ENCODE results near the gene CRYAB. TPM values are rescaled to one million over a fixed set of nuclear protein-coding genes. Genes with fewer than 3 reads are reported as not detected.
"Not testable (repeated sequence)": the region's sequence is repeated elsewhere in the genome, so short reads cannot be mapped to it uniquely, and the experiment has no call there.

CRYAB gene
- total and polyA plus RNA-seq, 5 experiments from 2014 or later: not detected

DNA sequence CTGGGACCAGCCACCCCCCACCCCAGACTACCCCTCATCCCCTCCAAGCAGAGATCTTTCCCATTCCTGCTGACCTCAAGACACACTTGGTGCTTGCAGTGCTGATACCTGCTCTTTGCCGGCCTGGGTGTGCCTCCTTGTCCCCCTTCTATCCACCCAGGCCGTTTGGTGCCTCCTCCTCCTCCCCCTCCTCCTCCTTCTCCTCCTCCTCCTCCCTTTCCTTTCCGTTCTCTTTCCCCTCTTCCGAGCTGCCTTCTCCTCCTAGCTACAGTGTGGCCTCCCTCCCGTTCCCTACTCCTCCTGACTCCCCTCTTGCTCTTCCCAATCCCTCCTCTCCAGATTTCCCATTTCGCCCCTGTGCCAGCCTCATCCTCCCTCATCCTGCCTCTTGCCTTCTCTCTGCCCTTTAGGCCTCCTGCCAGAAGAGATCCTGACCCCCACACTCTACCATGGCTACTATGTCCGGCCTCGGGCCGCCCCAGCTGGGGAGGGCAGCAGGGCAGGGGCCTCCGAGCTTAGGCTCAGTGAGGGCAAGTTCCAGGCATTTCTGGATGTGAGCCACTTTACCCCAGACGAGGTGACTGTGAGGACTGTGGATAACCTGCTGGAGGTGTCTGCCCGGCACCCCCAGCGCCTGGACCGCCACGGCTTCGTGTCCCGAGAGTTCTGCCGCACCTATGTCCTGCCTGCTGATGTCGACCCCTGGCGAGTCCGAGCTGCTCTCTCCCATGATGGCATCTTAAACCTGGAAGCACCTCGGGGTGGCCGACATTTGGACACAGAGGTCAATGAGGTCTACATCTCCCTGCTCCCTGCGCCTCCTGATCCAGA, 1.7 kb upstream of the CRYAB start:
- H3K36me3 Mint-ChIP-seq: peaks cover 0 to 4% (median 0%) of the 10 kb centered on the region in 3 donors
- DNase-seq (no peak), ATAC-seq (no peak)
- H3K27me3 Mint-ChIP-seq: peaks cover 28 to 76% (median 42%) of the 10 kb centered on the region in 5 donors
- POLR2A ChIA-PET: interaction anchor here (0.9 kb wide), 1 partner anchor 15 kb away, joined by 3 read pairs; no protein-coding TSS in a partner anchor
- no peaks in the 10 kb centered on the region for H3K9me3 Mint-ChIP-seq
- H3K27ac Mint-ChIP-seq: no peak overlapping the region
- peaks cover 0 to 3% (median under 1%) of the 10 kb centered on the region in 4 donors for H3K4me1 Mint-ChIP-seq
- peak overlapping the region in 1 of 10 donors; percentile 3 for H3K4me3 Mint-ChIP-seq

DNA sequence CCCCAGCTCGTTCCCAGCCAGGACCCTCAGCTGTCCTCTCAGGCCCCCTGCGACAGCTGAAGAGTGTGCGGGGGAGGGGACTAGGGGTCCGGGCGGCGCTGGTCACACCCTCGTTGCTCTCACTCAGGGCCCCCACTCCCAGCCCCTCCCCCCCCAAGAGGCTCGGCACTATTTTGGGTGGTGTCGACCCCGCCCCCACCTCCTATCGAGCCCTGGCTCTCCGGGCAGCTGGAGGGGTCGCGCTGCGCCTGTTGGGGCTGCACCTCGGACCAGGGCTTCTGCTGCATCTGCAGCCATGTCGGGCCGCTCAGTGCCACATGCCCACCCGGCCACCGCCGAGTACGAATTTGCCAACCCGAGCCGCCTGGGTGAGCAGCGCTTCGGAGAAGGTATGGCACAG, 965 bp upstream of the CRYAB start, which contains the start of gene HSPB2:
HSPB2 (plus strand) TSS at position 200 of the 400 bp plus-strand sequence; CDS start at position 296, 96 bp downstream.
- no peak within 1 kb of the TSS for H3K27ac Mint-ChIP-seq
- POLR2A ChIA-PET: interaction anchor here (0.9 kb wide), 1 partner anchor 14 kb away, joined by 3 read pairs; no protein-coding TSS in a partner anchor
- peak within 1 kb of the TSS in 1 of 10 donors; percentile 3 for H3K4me3 Mint-ChIP-seq
- H3K36me3 Mint-ChIP-seq: peaks cover 0 to 4% (median 0%) of the 10 kb centered on the region in 3 donors
- no peaks in the 10 kb centered on the region for H3K9me3 Mint-ChIP-seq
- peaks cover 0 to 3% (median under 1%) of the 10 kb centered on the region in 4 donors for H3K4me1 Mint-ChIP-seq
- H3K27me3 Mint-ChIP-seq: peaks cover 28 to 69% (median 40%) of the 10 kb centered on the region in 5 donors
- ATAC-seq: no peak
- no peak for DNase-seq

DNA sequence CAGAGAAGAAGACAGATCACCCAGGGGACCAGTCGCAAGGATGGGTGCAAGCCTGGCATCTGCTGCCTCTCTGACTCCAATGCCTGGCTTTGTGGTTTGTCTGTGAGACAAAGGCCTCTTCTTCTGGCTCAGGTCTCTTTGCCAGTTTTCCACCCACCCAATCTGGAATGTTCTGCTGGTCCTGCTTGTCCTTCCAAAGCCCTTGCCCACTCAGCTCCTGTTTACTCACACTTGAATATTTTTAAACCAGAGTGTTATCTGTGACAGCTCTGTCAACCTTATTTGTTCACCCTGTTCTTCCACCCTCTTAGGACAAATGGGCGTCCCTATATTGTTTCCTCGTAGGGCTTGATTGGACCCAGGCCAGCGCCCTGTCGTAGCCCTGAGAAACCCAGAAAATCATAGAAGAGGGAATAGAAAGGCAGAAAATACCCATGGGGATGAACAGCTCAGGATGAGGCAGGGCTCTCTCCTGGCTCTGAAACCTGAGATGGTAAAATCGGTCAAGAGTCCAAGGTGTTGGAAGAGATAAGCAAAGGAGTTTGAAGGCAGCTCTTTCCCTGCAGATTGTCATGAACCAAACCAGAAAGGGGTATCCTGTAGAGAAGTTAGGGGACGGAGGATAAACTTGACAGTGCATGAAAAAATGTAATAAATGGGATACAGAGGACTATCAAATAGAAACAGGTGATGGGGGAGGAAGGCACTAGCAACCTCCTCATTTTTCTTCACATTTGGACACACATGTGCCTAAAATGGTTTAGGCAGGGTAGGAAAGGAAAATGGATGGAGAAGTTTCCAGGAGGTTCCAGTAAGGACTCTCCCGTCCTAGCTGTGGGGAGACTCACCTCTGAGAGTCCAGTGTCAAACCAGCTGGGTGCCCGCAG, 651 bp downstream of the CRYAB start:
- no peak overlapping the region for H3K4me3 Mint-ChIP-seq
- H3K27ac Mint-ChIP-seq: no peak overlapping the region
- ATAC-seq (no peak), DNase-seq (no peak)
- peaks cover 16 to 53% (median 33%) of the 10 kb centered on the region in 5 donors for H3K27me3 Mint-ChIP-seq
- peaks cover 0 to 4% (median 0%) of the 10 kb centered on the region in 3 donors for H3K36me3 Mint-ChIP-seq
- POLR2A ChIA-PET: no interaction called here
- H3K9me3 Mint-ChIP-seq: no peaks in the 10 kb centered on the region
- peaks cover 0 to 3% (median under 1%) of the 10 kb centered on the region in 4 donors for H3K4me1 Mint-ChIP-seq

DNA sequence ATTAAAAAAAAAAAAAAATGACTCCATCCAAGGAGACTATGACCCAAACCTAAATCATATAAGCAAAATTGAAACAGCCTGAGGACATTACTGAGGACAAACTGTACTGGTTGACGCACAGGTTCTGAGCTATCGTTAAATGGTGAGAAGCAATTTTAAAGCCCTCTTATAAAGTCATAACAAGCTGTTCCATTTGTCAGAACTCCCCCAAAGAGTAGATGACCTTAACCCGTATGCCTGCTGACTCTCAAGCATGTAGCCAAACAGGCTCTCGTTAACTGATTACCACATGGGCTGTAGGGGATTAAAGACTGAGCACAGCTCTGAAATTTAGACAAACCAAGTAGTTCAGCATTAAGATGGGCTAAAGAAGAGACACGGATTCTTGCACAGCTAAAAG, 2.2 kb downstream of the CRYAB start:
- peaks cover 0 to 6% (median 0%) of the 10 kb centered on the region in 9 donors for H3K9me3 Mint-ChIP-seq
- peaks cover 14 to 39% (median 30%) of the 10 kb centered on the region in 5 donors for H3K27me3 Mint-ChIP-seq
- peaks cover 7 to 14% (median 9%) of the 10 kb centered on the region in 3 donors for H3K36me3 Mint-ChIP-seq
- peaks cover 0 to 3% (median under 1%) of the 10 kb centered on the region in 4 donors for H3K4me1 Mint-ChIP-seq
- no peak overlapping the region for H3K27ac Mint-ChIP-seq
- no peak for DNase-seq
- H3K4me3 Mint-ChIP-seq: no peak overlapping the region
- POLR2A ChIA-PET: no interaction called here
- no peak for ATAC-seq

DNA sequence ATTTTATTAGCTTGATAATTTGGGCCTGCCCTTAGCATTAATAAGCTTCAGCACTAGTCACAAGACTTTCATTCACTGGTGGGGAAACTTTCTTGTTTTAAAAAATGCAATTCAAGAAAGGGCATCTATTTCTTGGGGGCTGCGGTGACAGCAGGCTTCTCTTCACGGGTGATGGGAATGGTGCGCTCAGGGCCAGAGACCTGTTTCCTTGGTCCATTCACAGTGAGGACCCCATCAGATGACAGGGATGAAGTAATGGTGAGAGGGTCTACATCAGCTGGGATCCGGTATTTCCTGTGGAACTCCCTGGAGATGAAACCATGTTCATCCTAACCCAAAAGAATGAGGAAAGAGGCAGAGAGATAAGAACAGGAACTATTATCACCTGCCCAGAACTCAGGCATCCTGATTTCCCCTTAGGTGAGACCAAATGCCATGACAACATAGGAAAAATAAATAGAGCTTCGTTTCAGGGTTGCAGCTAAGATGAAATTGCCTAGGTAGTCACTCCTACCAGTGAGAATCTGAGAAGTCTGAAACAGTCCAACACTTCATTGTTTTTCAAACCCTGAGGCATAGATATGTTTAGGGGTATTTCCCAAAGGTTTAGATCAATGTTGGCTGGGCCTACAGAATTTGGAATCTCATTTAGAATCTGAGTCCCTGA, 2.8 kb downstream of the CRYAB start:
- POLR2A ChIA-PET: no interaction called here
- DNase-seq: no peak
- Mint-ChIP-seq H3K27me3 (peaks cover 10 to 33% (median 27%) of the 10 kb centered on the region in 5 donors), H3K4me1 (peaks cover 0 to 3% (median under 1%) of the 10 kb centered on the region in 4 donors), H3K27ac (no peak overlapping the region), H3K9me3 (peaks cover 0 to 6% (median 0%) of the 10 kb centered on the region in 9 donors), H3K4me3 (no peak overlapping the region), H3K36me3 (peaks cover 7 to 15% (median 9%) of the 10 kb centered on the region in 3 donors)
- no peak for ATAC-seq

DNA sequence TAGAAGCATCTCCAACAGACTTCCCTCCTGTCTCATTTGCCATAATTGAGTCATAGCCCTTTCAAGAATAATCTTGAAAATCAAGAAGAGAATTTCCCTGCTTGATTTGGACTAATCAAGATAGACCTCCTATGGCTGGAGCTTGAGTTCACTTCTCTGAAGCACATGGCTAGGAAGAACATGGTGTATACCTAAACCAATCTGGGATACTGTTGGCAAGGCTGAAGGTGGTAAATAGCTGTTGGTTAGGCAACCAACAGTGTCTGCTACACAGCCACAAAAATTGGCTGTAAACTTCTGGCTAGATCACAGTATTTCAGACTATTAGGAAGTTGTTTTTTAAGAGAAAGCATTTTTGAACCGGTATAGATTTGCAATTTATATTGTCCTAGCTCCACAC, 4.9 kb downstream of the CRYAB start:
- ATAC-seq (no peak), DNase-seq (no peak)
- no peak overlapping the region for H3K27ac Mint-ChIP-seq
- peaks cover 0 to 6% (median 0%) of the 10 kb centered on the region in 9 donors for H3K9me3 Mint-ChIP-seq
- H3K4me1 Mint-ChIP-seq: no peaks in the 10 kb centered on the region
- H3K36me3 Mint-ChIP-seq: peaks cover 12 to 17% (median 14%) of the 10 kb centered on the region in 3 donors
- peaks cover 12 to 35% (median 22%) of the 10 kb centered on the region in 5 donors for H3K27me3 Mint-ChIP-seq
- POLR2A ChIA-PET: no interaction called here
- no peak overlapping the region for H3K4me3 Mint-ChIP-seq

DNA sequence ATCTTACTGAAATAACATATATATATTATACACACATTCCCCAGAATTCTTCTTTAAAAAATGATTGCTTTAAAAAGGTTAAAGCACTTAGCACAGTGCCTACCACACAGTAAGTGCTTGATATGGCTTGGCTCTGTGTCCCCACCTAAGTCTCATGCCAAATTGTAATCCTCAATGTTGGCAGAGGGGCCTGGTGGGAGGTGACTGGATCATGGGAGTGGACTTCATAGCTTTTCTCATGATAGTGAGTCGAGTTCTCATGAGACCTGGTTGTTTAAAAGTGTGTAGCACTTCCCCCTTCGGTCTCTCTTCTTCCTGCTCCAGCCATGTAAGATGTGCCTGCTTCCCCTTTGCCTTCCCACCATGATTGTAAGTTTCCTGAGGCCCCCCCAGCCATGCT, 6.2 kb downstream of the CRYAB start:
- ATAC-seq (no peak), DNase-seq (no peak)
- Mint-ChIP-seq H3K36me3 (peaks cover 8 to 17% (median 14%) of the 10 kb centered on the region in 3 donors), H3K4me3 (no peak overlapping the region), H3K9me3 (peaks cover 0 to 6% (median 0%) of the 10 kb centered on the region in 9 donors), H3K27ac (no peak overlapping the region), H3K4me1 (no peaks in the 10 kb centered on the region), H3K27me3 (peaks cover under 1 to 28% (median 12%) of the 10 kb centered on the region in 5 donors)
- POLR2A ChIA-PET: no interaction called here

DNA sequence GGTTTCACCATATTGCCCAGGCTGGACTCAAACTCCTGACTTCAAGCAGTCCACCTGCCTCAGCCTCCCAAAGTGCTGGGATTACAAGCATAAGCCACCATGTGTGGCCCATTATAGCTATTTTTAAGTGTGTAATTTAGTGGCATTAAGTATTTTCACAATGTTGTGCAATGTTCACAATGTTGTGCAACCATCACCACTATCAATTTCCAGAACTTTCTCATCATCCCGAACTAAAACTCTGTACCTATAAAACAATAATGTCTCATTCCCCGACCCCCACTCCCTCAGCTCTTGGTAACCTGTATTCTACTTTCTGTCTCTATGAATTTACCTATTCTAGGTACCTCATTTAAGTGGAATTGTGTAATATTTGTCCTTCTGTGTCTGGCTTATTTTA, 24.7 kb downstream of the CRYAB start:
- Mint-ChIP-seq H3K4me1 (no peaks in the 10 kb centered on the region), H3K4me3 (no peak overlapping the region), H3K36me3 (peaks cover 0 to 23% (median 12%) of the 10 kb centered on the region in 3 donors), H3K9me3 (no peaks in the 10 kb centered on the region), H3K27me3 (no peaks in the 10 kb centered on the region), H3K27ac (peak overlapping the region in 1 of 10 donors; percentile 12)
- ATAC-seq (no peak), DNase-seq (no peak)
- POLR2A ChIA-PET: interaction anchor here (0.6 to 0.9 kb wide), 2 partner anchors 9 to 35 kb away, joined by 3 read pairs; no protein-coding TSS in a partner anchor

DNA sequence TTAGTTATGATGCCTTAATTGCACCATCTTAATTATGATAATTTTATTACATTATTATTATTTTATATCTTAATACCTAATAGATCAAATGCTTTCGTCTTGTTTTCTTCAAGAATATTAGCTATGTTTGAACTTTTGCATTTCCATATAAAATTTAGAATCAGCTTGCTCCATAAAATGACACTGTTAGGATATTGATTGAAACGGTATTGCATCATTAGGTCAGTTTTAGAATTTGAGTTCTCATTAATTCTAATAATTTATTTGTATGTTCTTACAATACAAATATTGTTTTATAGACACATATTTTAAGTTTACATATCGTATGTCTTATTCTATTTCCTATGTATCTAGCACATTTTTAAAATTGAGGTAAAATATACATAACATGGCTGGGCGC, 25.5 kb downstream of the CRYAB start:
- H3K4me1 Mint-ChIP-seq: peaks cover 0 to under 1% (median 0%) of the 10 kb centered on the region in 4 donors
- DNase-seq (no peak), ATAC-seq (no peak)
- H3K27ac Mint-ChIP-seq: no peak overlapping the region
- no peak overlapping the region for H3K4me3 Mint-ChIP-seq
- no peaks in the 10 kb centered on the region for H3K27me3 Mint-ChIP-seq
- peaks cover 0 to 23% (median 12%) of the 10 kb centered on the region in 3 donors for H3K36me3 Mint-ChIP-seq
- POLR2A ChIA-PET: no interaction called here
- no peaks in the 10 kb centered on the region for H3K9me3 Mint-ChIP-seq

DNA sequence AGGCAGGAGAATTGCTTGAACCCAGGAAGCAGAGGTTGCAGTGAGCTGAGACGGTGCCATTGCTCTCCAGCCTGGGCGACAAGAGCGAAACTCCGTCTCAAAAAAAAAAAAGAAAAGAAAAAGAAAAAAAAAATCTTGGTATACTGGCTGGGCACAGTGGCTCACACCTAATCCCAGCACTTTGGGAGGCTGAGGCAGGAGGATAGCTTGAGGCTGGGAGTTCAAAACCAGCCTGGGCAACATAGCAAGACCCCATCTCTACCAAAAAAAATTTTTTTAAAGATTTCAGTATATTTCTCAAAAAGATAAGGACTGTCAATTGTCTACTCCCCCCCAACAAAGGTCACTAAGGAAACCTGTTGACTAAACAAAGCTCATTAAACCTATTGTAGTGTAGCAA, 26.5 kb downstream of the CRYAB start:
- peaks cover 0 to 23% (median 12%) of the 10 kb centered on the region in 3 donors for H3K36me3 Mint-ChIP-seq
- POLR2A ChIA-PET, DNase-seq, ATAC-seq, H3K27ac Mint-ChIP-seq, H3K27me3 Mint-ChIP-seq, H3K9me3 Mint-ChIP-seq, H3K4me1 Mint-ChIP-seq, H3K4me3 Mint-ChIP-seq: not testable (repeated sequence)

DNA sequence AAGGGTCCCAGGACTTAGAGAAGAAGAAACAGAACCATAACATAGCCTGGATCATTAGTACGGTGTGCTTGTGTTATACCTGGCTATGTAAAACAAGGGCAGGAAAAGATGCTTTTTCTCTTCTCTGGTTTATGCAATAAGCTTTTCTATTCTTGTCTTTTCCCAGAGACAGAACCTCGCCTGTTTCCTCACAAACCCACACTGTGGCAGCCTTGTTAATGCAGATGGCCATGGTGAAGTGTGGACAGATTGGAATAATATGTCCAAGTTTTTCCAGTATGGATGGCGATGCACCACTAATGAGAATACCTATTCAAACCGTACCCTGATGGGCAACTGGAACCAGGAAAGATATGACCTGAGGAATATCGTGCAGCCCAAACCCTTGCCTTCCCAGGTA, 29.4 kb downstream of the CRYAB start:
- Mint-ChIP-seq H3K4me1 (peaks cover 9 to 23% (median 22%) of the 10 kb centered on the region in 4 donors), H3K9me3 (peaks cover 0 to 8% (median 0%) of the 10 kb centered on the region in 9 donors), H3K36me3 (peaks cover 0 to 23% (median 14%) of the 10 kb centered on the region in 3 donors), H3K27ac (peak overlapping the region in 1 of 10 donors; percentile 11), H3K27me3 (no peaks in the 10 kb centered on the region), H3K4me3 (no peak overlapping the region)
- ATAC-seq: no peak
- no peak for DNase-seq
- POLR2A ChIA-PET: interaction anchor here (3.2 kb wide), 1 partner anchor 11 kb away, joined by 19 read pairs; the partner anchor contains the start of gene ALG9

DNA sequence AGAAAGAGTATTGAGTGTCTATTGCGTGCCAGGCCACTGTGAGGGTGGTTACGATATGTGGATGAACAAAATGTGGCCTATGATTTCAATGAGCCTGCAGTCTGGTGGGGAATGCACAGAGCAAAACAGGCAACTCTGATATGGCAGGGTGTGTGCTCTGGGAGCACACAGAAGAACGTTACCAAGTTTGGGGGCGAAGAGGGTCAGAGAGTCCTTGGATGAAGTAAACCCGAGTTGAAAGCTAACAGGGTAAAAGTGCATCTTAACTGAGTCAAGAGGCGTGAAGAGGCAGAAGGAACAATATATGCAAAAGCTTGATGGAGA, 32.0 kb downstream of the CRYAB start:
- DNase-seq: no peak
- POLR2A ChIA-PET: interaction anchor here (0.6 to 3.2 kb wide), 3 partner anchors 8 to 149 kb away, joined by 4 to 19 read pairs (median 13); partner anchors contain the start of gene ALG9
- H3K4me3 Mint-ChIP-seq: peak overlapping the region; percentile 84 to 100 (median 97)
- H3K27ac Mint-ChIP-seq: peak overlapping the region; percentile 96 to 100 (median 100)
- peak in 1 of 2 donors; percentile 9 for ATAC-seq
- no peaks in the 10 kb centered on the region for H3K27me3 Mint-ChIP-seq
- H3K9me3 Mint-ChIP-seq: peaks cover 0 to 8% (median 0%) of the 10 kb centered on the region in 9 donors
- H3K36me3 Mint-ChIP-seq: peaks cover 0 to 34% (median 22%) of the 10 kb centered on the region in 3 donors
- H3K4me1 Mint-ChIP-seq: peaks cover 9 to 28% (median 25%) of the 10 kb centered on the region in 4 donors

Data from naive thymus-derived CD8-positive, alpha-beta T cell (primary cell).